Testis (tissue), 2 donors: ENCODE results near the gene AUP1.

Source experiments
- CTCF ChIP-seq, 3 experiments: fragments of 450-650 bp in 2 of 3; fragments of 200-600 bp in 1 of 3; sonication (generic) in 1 of 3; IDR thresholded peaks; one replicate each; pipeline ENCODE4 v1.5.1; 2016 to 2019; ENCODE audit warnings: antibody characterized with exemption in 3 of 3, mild to moderate bottlenecking in 2 of 3, moderate library complexity in 1 of 3
- POLR2A ChIP-seq: fragments of 450-650 bp; IDR thresholded peaks from one replicate; pipeline ENCODE4 v1.6.1; 2017; ENCODE audit warnings: antibody characterized with exemption, mild to moderate bottlenecking, moderate library complexity

GRCh38 chr2:74554820-74555531 lies 25.5 kb upstream of the AUP1 start:
- no peak for TF ChIP-seq CTCF (IDR thresholded peaks at IDR 0.05)
- no peak for TF ChIP-seq POLR2A
